Stimulated activated CD4-positive, alpha-beta T cell treated with anti-CD3 and anti-CD28 coated beads, Interleukin-12 subunit alpha, Interleukin-12 subunit beta, amount 100 ng/mL, for 4 hours (primary cell): ENCODE results near the gene THSD7B.
"Not testable (repeated sequence)": the region's sequence is repeated elsewhere in the genome, so short reads cannot be mapped to it uniquely, and the experiment has no call there.

ENCODE experiments used
- DNase-seq: peaks from one replicate; pipeline ENCODE4 v3.0.0-alpha.2; 2020

Gene THSD7B

GRCh38 chr2:136962105-136962725 is 196.9 kb downstream of the THSD7B start:
- DNase-seq = no peak

GRCh38 chr2:136966485-136966884 is 201.1 kb downstream of the THSD7B start:
- no peak for DNase-seq

- no peak for DNase-seq
Observed at GRCh38 chr2:136980303-136980702, 215.0 kb downstream of the THSD7B start.

GRCh38 chr2:136981689-136982088 is 216.3 kb downstream of the THSD7B start:
- not testable (repeated sequence) for DNase-seq

- no peak for DNase-seq
Observed at GRCh38 chr2:136985044-136985443, 219.7 kb downstream of the THSD7B start.

GRCh38 chr2:136986605-136987221 is 221.4 kb downstream of the THSD7B start:
- no peak for DNase-seq

GRCh38 chr2:136990316-136990715 is 225.0 kb downstream of the THSD7B start:
- no peak for DNase-seq

GRCh38 chr2:136994793-136995192 is 229.4 kb downstream of the THSD7B start:
- DNase-seq = no peak

GRCh38 chr2:136997557-136997956 is 232.2 kb downstream of the THSD7B start:
- DNase-seq = no peak

GRCh38 chr2:137000811-137001210 is 235.5 kb downstream of the THSD7B start:
- no peak for DNase-seq

GRCh38 chr2:137002896-137003295 is 237.6 kb downstream of the THSD7B start:
- DNase-seq = no peak

GRCh38 chr2:137005210-137005609 is 239.9 kb downstream of the THSD7B start:
- no peak for DNase-seq

GRCh38 chr2:137007938-137008337 is 242.6 kb downstream of the THSD7B start:
- DNase-seq = no peak

GRCh38 chr2:137009953-137010352 is 244.6 kb downstream of the THSD7B start:
- DNase-seq = no peak

GRCh38 chr2:137020452-137021196 is 255.3 kb downstream of the THSD7B start:
- DNase-seq = no peak

GRCh38 chr2:137021763-137022162 is 256.4 kb downstream of the THSD7B start:
- DNase-seq = no peak

- DNase-seq = no peak
Observed at GRCh38 chr2:137023205-137023604, 257.9 kb downstream of the THSD7B start.

- no peak for DNase-seq
Observed at GRCh38 chr2:137031731-137032130, 266.4 kb downstream of the THSD7B start.

GRCh38 chr2:137036619-137037018 is 271.3 kb downstream of the THSD7B start:
- no peak for DNase-seq

GRCh38 chr2:137039482-137040152 is 274.3 kb downstream of the THSD7B start:
- DNase-seq = no peak

GRCh38 chr2:137047369-137047768 is 282.0 kb downstream of the THSD7B start:
- DNase-seq = no peak

GRCh38 chr2:137048455-137048854 is 283.1 kb downstream of the THSD7B start:
- DNase-seq = no peak

GRCh38 chr2:137049518-137049917 is 284.2 kb downstream of the THSD7B start:
- DNase-seq = no peak

- no peak for DNase-seq
Observed at GRCh38 chr2:137050949-137051348, 285.6 kb downstream of the THSD7B start.
